Measurements from ENCODE around the gene PSD4. TPM values are rescaled to one million over a fixed set of nuclear protein-coding genes. Genes with fewer than 3 reads are reported as not detected.

Gene PSD4
- total RNA-seq, 1 experiment from 2014 or later: 1.0 TPM

GRCh38 chr2:113180131-113180946 is 6.6 kb downstream of the PSD4 start:
- Histone ChIP-seq H3K23ac (ENCODE audit: insufficient read length, low read depth, low read length) (no peak overlapping the region), H2AK5ac (ENCODE audit: insufficient read length, low read length) (no peak overlapping the region), H3K14ac (ENCODE audit: insufficient read depth, low read length) (no peak overlapping the region), H3K18ac (ENCODE audit: insufficient read length, low read depth, low read length) (no peak overlapping the region), H3K79me2 (ENCODE audit: insufficient read depth, low read length) (no peaks in the 10 kb centered on the region), H3K56ac (ENCODE audit: insufficient read length, low read depth, low read length) (no peak overlapping the region), H3K9ac (ENCODE audit: extremely low read depth, insufficient read length, low read length) (no peak overlapping the region), H3K27ac (ENCODE audit: insufficient read length, low read depth, low read length) (no peak overlapping the region), H2BK12ac (ENCODE audit: insufficient read length, low read depth, low read length) (no peak overlapping the region), H3K79me1 (ENCODE audit: insufficient read depth, low read depth, low read length, poor library complexity, severe bottlenecking) (no peaks in the 10 kb centered on the region), H4K91ac (ENCODE audit: insufficient read length, low read depth, low read length) (no peak overlapping the region), H4K5ac (ENCODE audit: insufficient read length, low read depth, low read length) (no peak overlapping the region), H2BK120ac (ENCODE audit: low read depth, low read length, poor library complexity, severe bottlenecking) (no peak overlapping the region), H2BK15ac (ENCODE audit: low read depth, low read length) (no peak overlapping the region), H3T11ph (ENCODE audit: low read length) (no peak overlapping the region), H2AFZ (ENCODE audit: low read length) (no peak overlapping the region), H2BK5ac (ENCODE audit: insufficient read length, low read length) (no peak overlapping the region), H3K23me2 (ENCODE audit: insufficient read length, low read depth, low read length, poor library complexity, severe bottlenecking) (no peaks in the 10 kb centered on the region), H3K9me3 (ENCODE audit: control insufficient read depth, low read depth, low read length) (no peaks in the 10 kb centered on the region), H4K8ac (replicated peaks; ENCODE audit: insufficient read length, low read depth, low read length) (no peak overlapping the region), H2BK20ac (ENCODE audit: low read depth, low read length, poor library complexity, severe bottlenecking) (no peak overlapping the region), H3K4me1 (ENCODE audit: insufficient read depth, low read length) (no peaks in the 10 kb centered on the region; the same call in 1 of the 2 replicates), H3K4ac (ENCODE audit: low read depth, low read length) (no peak overlapping the region), H3K27me3 (ENCODE audit: insufficient read depth, low read length) (no peaks in the 10 kb centered on the region), H3K4me2 (ENCODE audit: insufficient read depth, insufficient read length, low read length) (no peak overlapping the region), H4K20me1 (ENCODE audit: control insufficient read depth, insufficient read depth, insufficient read length) (no peaks in the 10 kb centered on the region)
- H3K36me3 Mint-ChIP-seq (ENCODE audit: insufficient read depth in 1 of 3, low read depth in 3 of 3): no peaks in the 10 kb centered on the region; a peak in 1 of 7 replicates
- H3K4me1 Mint-ChIP-seq: peaks cover 14 to 20% of the 10 kb centered on the region in 2 experiments
- peaks cover 6% of the 10 kb centered on the region for H3K27me3 Mint-ChIP-seq (ENCODE audit: low read depth)
- H3K27ac Mint-ChIP-seq: no peak overlapping the region; a peak in 1 of 7 replicates
- TF ChIP-seq, protein P1, sequence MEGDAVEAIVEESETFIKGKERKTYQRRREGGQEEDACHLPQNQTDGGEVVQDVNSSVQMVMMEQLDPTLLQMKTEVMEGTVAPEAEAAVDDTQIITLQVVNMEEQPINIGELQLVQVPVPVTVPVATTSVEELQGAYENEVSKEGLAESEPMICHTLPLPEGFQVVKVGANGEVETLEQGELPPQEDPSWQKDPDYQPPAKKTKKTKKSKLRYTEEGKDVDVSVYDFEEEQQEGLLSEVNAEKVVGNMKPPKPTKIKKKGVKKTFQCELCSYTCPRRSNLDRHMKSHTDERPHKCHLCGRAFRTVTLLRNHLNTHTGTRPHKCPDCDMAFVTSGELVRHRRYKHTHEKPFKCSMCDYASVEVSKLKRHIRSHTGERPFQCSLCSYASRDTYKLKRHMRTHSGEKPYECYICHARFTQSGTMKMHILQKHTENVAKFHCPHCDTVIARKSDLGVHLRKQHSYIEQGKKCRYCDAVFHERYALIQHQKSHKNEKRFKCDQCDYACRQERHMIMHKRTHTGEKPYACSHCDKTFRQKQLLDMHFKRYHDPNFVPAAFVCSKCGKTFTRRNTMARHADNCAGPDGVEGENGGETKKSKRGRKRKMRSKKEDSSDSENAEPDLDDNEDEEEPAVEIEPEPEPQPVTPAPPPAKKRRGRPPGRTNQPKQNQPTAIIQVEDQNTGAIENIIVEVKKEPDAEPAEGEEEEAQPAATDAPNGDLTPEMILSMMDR (conservative IDR thresholded peaks at IDR 0.05): no peak
- no peak overlapping the region for H3K4me3 Mint-ChIP-seq
- no CpG with 5 or more reads among the region's 17 CpGs for WGBS (ENCODE audit: extremely low coverage, insufficient read length, low lambda C conversion rate)
- DNase-seq: no peak
- no peaks in the 10 kb centered on the region for H3K9me3 Mint-ChIP-seq
